LNCAP (cell line): ENCODE results near the gene ATXN7L1.

Experiments used
- TF ChIP-seq, protein P1 (sequence below): fragments of 450-650 bp; IDR thresholded peaks from 2 replicates; pipeline ENCODE4 v1.5.1; 2017; ENCODE audit warnings: mild to moderate bottlenecking

The ATXN7L1 gene

DNA sequence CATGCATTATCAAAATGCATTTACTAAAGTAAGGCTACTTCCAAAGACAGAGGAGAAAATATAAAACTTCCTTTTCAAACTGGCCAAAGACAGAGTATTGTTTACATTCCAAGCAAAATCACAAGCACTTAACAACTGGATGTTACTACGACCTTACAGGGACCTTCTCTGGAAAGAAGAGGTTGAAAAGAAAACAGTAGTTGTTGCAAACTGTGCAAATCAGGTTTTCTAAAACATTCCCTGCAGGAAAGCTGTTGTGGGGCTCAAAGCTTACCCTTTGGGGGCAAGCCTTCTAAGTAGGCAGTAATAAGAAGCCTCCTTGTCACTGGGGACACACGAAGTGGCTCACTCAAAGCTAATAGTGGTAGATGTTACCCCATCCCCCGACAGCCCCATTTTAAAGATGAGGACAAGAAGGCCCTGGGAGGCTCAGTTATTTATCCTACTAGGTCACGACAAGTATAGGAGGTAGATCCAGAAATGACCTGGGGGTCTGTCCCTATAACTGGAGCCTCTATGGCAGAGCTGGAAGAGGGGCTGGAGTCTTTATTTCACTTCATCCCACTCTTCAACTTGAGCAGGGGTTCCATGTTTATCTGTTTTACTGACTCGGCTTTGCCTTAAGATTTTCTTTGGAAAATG lies 46.6 kb downstream of the ATXN7L1 start:
- TF ChIP-seq, protein P1, sequence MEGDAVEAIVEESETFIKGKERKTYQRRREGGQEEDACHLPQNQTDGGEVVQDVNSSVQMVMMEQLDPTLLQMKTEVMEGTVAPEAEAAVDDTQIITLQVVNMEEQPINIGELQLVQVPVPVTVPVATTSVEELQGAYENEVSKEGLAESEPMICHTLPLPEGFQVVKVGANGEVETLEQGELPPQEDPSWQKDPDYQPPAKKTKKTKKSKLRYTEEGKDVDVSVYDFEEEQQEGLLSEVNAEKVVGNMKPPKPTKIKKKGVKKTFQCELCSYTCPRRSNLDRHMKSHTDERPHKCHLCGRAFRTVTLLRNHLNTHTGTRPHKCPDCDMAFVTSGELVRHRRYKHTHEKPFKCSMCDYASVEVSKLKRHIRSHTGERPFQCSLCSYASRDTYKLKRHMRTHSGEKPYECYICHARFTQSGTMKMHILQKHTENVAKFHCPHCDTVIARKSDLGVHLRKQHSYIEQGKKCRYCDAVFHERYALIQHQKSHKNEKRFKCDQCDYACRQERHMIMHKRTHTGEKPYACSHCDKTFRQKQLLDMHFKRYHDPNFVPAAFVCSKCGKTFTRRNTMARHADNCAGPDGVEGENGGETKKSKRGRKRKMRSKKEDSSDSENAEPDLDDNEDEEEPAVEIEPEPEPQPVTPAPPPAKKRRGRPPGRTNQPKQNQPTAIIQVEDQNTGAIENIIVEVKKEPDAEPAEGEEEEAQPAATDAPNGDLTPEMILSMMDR: no peak

GRCh38 chr7:105828141-105828540 lies 48.3 kb downstream of the ATXN7L1 start:
- TF ChIP-seq, protein P1: no peak

DNA sequence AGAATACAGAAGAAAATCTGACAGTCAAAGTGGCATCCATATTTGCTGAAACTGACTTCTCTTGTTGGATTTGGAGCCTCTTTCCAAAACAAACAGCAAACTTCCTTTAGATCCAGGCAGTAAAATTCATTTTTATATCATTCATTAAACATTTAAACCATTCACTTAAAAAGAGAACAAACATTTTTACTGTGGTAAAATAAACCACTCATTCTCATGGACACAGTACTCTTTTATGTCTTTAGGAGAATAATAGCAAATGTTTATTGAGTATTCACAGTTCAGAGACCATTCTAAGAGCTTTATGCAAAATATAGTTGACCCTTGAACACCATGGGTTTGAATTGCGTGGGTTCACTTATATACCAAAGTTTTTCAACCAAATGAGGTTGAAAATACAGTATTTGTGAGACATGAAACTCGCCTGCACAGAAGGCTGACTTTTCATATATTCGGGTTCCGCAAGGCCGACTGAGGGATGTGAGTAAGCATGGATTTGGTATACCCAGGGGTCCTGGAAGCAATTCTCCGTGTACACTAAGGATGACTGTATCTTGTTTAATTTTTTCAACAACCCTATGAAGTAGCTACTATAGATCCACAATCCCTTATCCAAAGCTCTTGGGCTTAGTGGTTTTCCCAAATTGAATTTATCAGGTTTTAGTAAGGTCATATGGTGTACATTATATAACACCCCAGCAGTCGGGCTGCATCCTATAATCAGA lies 49.1 kb downstream of the ATXN7L1 start:
- TF ChIP-seq, protein P1: no peak

DNA sequence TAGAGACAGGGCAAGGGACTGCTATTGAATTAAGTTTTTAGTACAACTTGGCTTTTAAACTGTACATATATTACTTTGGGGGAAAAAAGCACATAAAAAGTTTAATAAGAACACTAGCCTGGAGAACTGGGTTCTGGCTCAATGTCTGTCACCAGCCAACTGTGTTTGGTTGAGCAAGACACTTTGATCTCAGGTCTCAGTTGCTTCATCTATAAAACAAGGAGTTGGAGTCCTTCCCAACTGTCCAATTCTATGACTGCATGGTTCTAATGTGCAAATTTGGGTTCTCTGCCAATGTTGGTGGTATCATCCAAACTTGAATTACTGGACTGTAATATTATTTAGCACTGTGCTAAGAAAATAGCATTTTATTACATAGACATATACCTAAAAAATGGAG lies 50.3 kb downstream of the ATXN7L1 start:
- TF ChIP-seq, protein P1: no peak

DNA sequence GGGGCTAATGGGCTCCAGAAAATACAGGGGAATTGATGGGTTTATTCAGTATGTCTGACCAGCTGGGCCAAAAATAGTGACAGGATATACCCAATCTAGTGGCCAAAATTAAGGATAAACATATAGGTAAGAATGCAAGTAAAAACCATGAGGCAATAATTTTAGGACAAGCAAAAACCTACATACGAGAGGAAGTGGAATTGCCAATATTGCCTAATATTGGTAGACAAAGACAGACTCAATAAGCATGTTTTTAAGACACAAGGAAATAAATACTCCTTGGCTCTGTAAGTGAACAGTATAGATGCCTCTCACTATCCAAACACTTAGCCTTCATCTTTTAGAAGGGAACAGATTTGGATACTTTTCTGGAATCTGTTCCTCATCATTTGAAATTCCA lies 51.0 kb downstream of the ATXN7L1 start:
- TF ChIP-seq, protein P1: no peak

DNA sequence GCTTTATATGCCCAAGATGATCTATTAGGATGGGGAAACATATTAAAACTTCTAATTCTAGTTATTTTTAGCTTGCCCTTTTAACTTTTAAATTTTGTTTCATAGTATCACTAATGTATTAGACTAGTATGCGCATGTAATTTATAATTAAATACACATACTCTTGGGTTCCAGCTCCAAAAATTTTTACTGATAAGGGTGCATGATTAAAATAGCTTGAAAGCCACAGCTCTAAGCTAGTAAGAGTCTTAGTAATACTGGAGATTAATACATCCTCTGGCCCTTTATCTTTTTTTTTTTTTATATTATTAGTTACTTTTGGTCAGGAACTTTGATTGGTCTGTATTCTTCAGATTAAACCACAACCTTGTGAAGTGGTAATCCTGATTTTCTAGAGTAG lies 53.6 kb downstream of the ATXN7L1 start:
- TF ChIP-seq, protein P1: no peak

DNA sequence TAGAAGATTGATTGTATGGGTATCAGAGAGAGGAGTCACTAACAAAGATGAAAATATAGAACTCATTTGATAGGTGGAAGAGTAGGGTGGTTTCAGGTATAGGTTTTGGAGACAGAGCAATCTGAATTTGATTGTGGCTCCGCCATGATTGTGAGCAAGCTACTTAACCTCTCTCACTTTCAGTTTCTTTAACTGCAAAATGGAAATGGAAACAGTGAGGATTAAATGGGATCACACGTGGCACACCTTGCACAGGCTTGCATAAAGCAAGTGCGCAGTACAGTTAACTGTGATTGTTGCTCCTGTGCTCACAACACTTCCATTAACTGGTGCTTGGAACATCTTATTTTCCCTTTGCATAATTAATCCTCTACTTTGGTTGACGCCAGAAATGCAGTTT lies 54.9 kb downstream of the ATXN7L1 start:
- TF ChIP-seq, protein P1: no peak
